Small intestine (tissue), 7 donors: Measurements from ENCODE around the gene GYPC. TPM values are rescaled to one million over a fixed set of nuclear protein-coding genes. Genes with fewer than 3 reads are reported as not detected.

ENCODE experiments used
- DNase-seq, 2 donors: peaks; one replicate each; pipeline versions ENCODE4 v3.0.0 to v3.0.0-alpha.2; 2013
- FAIRE-seq: peaks from 2 replicates; lab custom pipeline; 2012; peaks lifted over from hg19 to GRCh38; lab: Jason Lieb, UNC
- H3K27ac ChIP-seq, 3 donors: one replicate each; pipeline ENCODE4 v1.5.1; 2013; ENCODE audit warnings: low read length in 2 of 3, mild to moderate bottlenecking in 2 of 3, control low read depth in 1 of 3, inconsistent platforms in 1 of 3, low read depth in 1 of 3, moderate library complexity in 1 of 3
- H3K27me3 ChIP-seq, 3 donors: one replicate each; pipeline ENCODE4 v1.6.1; 2013; ENCODE audit warnings: low read length in 3 of 3, inconsistent platforms in 1 of 3; ENCODE audit not compliant: control insufficient read depth in 3 of 3, insufficient read depth in 3 of 3
- H3K36me3 ChIP-seq, 3 donors: one replicate each; pipeline ENCODE4 v1.6.1; 2013; ENCODE audit warnings: low read length in 3 of 3, inconsistent platforms in 1 of 3, low read depth in 1 of 3, mild to moderate bottlenecking in 1 of 3, moderate library complexity in 1 of 3; ENCODE audit not compliant: control insufficient read depth in 3 of 3, insufficient read depth in 2 of 3
- H3K4me1 ChIP-seq, 3 donors: one replicate each; pipeline ENCODE4 v1.6.1; 2013; ENCODE audit warnings: low read length in 2 of 3, inconsistent platforms in 1 of 3, low read depth in 1 of 3, mild to moderate bottlenecking in 1 of 3, moderate library complexity in 1 of 3; ENCODE audit not compliant: control insufficient read depth in 3 of 3, insufficient read depth in 2 of 3
- H3K4me3 ChIP-seq, 3 donors: one replicate each; pipeline ENCODE4 v1.5.1; 2013; ENCODE audit warnings: low read length in 3 of 3, control low read depth in 1 of 3, inconsistent platforms in 1 of 3, low read depth in 1 of 3, mild to moderate bottlenecking in 1 of 3, moderate library complexity in 1 of 3
- H3K9me3 ChIP-seq, 2 donors: one replicate each; pipeline ENCODE4 v1.6.1; 2013; ENCODE audit warnings: low read depth in 1 of 2, low read length in 1 of 2; ENCODE audit not compliant: control insufficient read depth in 2 of 2, insufficient read depth in 1 of 2
- WGBS, 3 donors: extraction: QIAGEN DNeasy Blood & Tissue Kit; methylation state at CpG; one replicate each; pipeline ENCODE4 v1.1.7; 2013; 5-methylcytosine and 5-hydroxymethylcytosine counted together
- polyA plus RNA-seq, 4 donors: library from polyadenylated mRNA; stranded (reverse) in 3 of 4; unstranded in 1 of 4; fragments of 200-250 nt in 3 of 4; fragments of 120-200 nt in 1 of 4; gene quantifications; one replicate each; pipeline versions ENCODE4 v1.2.1 to v1.2.3, GENCODE V29; 2013
- donor health status: healthy with polysubstance abuse.
- donor health status: control.
- donor health status: control.
- donor health status: Bipolar disorder and iron deficiency.
- donor health status: healthy.

Gene GYPC
- polyA plus RNA-seq, 4 donors = 4.5 to 50.5 (median 29.2) TPM

- no peaks in the 10 kb centered on the region for H3K4me1 ChIP-seq
- WGBS, 3 donors = 74 to 83% (median 75%) methylated on average over 2 of the region's 2 CpGs
- no peaks in the 10 kb centered on the region for H3K27me3 ChIP-seq
- DNase-seq = no peak
- FAIRE-seq = no peak
- H3K4me3 ChIP-seq = no peak overlapping the region
- H3K27ac ChIP-seq = peak overlapping the region in 1 of 3 donors; percentile 22
- no peaks in the 10 kb centered on the region for H3K9me3 ChIP-seq
- peaks cover 0 to 5% (median 0%) of the 10 kb centered on the region in 3 donors for H3K36me3 ChIP-seq
Measured at GRCh38 chr2:126664639-126665038, 8.7 kb downstream of the GYPC start.

- H3K4me3 ChIP-seq = no peak overlapping the region
- no peak overlapping the region for H3K27ac ChIP-seq
- 75 to 91% (median 88%) methylated on average over 9 of the region's 9 CpGs for WGBS, 3 donors
- no peaks in the 10 kb centered on the region for H3K9me3 ChIP-seq
- no peaks in the 10 kb centered on the region for H3K4me1 ChIP-seq
- no peak for DNase-seq
- no peak for FAIRE-seq
- peaks cover 0 to 3% (median 0%) of the 10 kb centered on the region in 3 donors for H3K36me3 ChIP-seq
- H3K27me3 ChIP-seq = no peaks in the 10 kb centered on the region
Measured at GRCh38 chr2:126665483-126665882, 9.5 kb downstream of the GYPC start.

GRCh38 chr2:126668254-126668653 is 12.3 kb downstream of the GYPC start:
- no peaks in the 10 kb centered on the region for H3K4me1 ChIP-seq
- peaks cover 0 to 2% (median 0%) of the 10 kb centered on the region in 3 donors for H3K36me3 ChIP-seq
- no peak for FAIRE-seq
- DNase-seq = no peak
- H3K4me3 ChIP-seq = no peak overlapping the region
- WGBS, 3 donors = 65 to 67% (median 65%) methylated on average over 4 of the region's 4 CpGs
- H3K27ac ChIP-seq = no peak overlapping the region
- no peaks in the 10 kb centered on the region for H3K27me3 ChIP-seq
- no peaks in the 10 kb centered on the region for H3K9me3 ChIP-seq

- Histone ChIP-seq H3K4me3 (no peak overlapping the region), H3K36me3 (no peaks in the 10 kb centered on the region), H3K27ac (peak overlapping the region in 1 of 3 donors; percentile 9), H3K9me3 (no peaks in the 10 kb centered on the region), H3K27me3 (no peaks in the 10 kb centered on the region), H3K4me1 (no peaks in the 10 kb centered on the region)
- no peak for FAIRE-seq
- WGBS, 3 donors = 71 to 91% (median 84%) methylated on average over 6 of the region's 6 CpGs
- no peak for DNase-seq
Measured at GRCh38 chr2:126669772-126670171, 13.8 kb downstream of the GYPC start.

GRCh38 chr2:126671488-126671887 is 15.5 kb downstream of the GYPC start:
- Histone ChIP-seq H3K4me1 (no peaks in the 10 kb centered on the region), H3K27ac (no peak overlapping the region), H3K4me3 (no peak overlapping the region), H3K27me3 (no peaks in the 10 kb centered on the region), H3K9me3 (peaks cover 0 to 6% of the 10 kb centered on the region in 2 donors), H3K36me3 (no peaks in the 10 kb centered on the region)
- no peak for DNase-seq
- WGBS, 3 donors = 73 to 94% (median 87%) methylated on average over 7 of the region's 7 CpGs
- no peak for FAIRE-seq

GRCh38 chr2:126672980-126673605 is 17.1 kb downstream of the GYPC start:
- H3K9me3 ChIP-seq = peaks cover 0 to 8% of the 10 kb centered on the region in 2 donors
- no peaks in the 10 kb centered on the region for H3K27me3 ChIP-seq
- no peaks in the 10 kb centered on the region for H3K4me1 ChIP-seq
- DNase-seq (no peak), FAIRE-seq (no peak)
- H3K4me3 ChIP-seq = no peak overlapping the region
- no peaks in the 10 kb centered on the region for H3K36me3 ChIP-seq
- no peak overlapping the region for H3K27ac ChIP-seq
- 90 to 94% (median 91%) methylated on average over 12 of the region's 12 CpGs for whole genome bisulfite sequencing, 3 donors

- 83 to 87% (median 84%) methylated on average over 11 of the region's 11 CpGs for WGBS, 3 donors
- DNase-seq (no peak), FAIRE-seq (no peak)
Measured at GRCh38 chr2:126674075-126674744, 18.3 kb downstream of the GYPC start.

GRCh38 chr2:126675637-126676036 is 19.7 kb downstream of the GYPC start:
- Histone ChIP-seq H3K27me3 (no peaks in the 10 kb centered on the region), H3K27ac (no peak overlapping the region), H3K4me1 (no peaks in the 10 kb centered on the region), H3K9me3 (peaks cover 0 to 8% of the 10 kb centered on the region in 2 donors), H3K36me3 (no peaks in the 10 kb centered on the region), H3K4me3 (no peak overlapping the region)
- no peak for DNase-seq
- no peak for FAIRE-seq
- WGBS, 3 donors = 91 to 97% (median 93%) methylated on average over 5 of the region's 5 CpGs

More at GRCh38 chr2:126674075-126674744, 18.3 kb downstream of the GYPC start:
- Histone ChIP-seq H3K4me1 (no peaks in the 10 kb centered on the region), H3K4me3 (no peak overlapping the region), H3K9me3 (peaks cover 0 to 8% of the 10 kb centered on the region in 2 donors), H3K27ac (no peak overlapping the region), H3K27me3 (no peaks in the 10 kb centered on the region), H3K36me3 (no peaks in the 10 kb centered on the region)
